SK-N-SH treated with all-trans-retinoic acid at 6 μM for 48 hours (cell line): ENCODE measurements around the gene LRCH1.

Source experiments
- OSR1 ChIP-seq: fragments of 250-450 bp; sonication (Bioruptor Pico); IDR thresholded peaks from 2 replicates; pipeline ENCODE4 v1.8.0; 2022; ENCODE audit warnings: moderate library complexity, mild to moderate bottlenecking, inconsistent platforms
- TCF4 ChIP-seq: fragments of 250-450 bp; sonication (Bioruptor Pico); IDR thresholded peaks from 2 replicates; pipeline ENCODE4 v1.8.0; 2021; ENCODE audit warnings: mild to moderate bottlenecking, moderate library complexity, borderline replicate concordance
- ZNF565 ChIP-seq: fragments of 450-650 bp; formaldehyde crosslinking; conservative IDR thresholded peaks from 2 replicates; pipeline ENCODE4 v1.5.0; 2020; ENCODE audit warnings: low read depth, mild to moderate bottlenecking, moderate library complexity

- TF ChIP-seq ZNF565 (CRISPR knock-in tag), result no peak
- no peak for TF ChIP-seq OSR1 (CRISPR knock-in tag)
- no peak for TF ChIP-seq TCF4
Measured at GRCh38 chr13:46543287-46543686, 9.7 kb upstream of the LRCH1 start.
